ENCODE measurements around the gene C1S. TPM values are rescaled to one million over a fixed set of nuclear protein-coding genes. Genes with fewer than 3 reads are reported as not detected.

C1S gene
- total RNA-seq, 4 donors from 2014 or later = 103 to 191 (median 117) TPM

GRCh38 chr12:7114851-7115250 is 54.3 kb downstream of the C1S start:
- WGBS, 2 donors (ENCODE audit: low coverage in 1 of 2) = 94 to 100% methylated on average over 2 to 6 of the region's 6 CpGs
- Histone ChIP-seq H3K9me3 (no peaks in the 10 kb centered on the region), H3K36me3 (no peaks in the 10 kb centered on the region), H3K4me3 (no peak overlapping the region), H3K27me3 (no peaks in the 10 kb centered on the region), H3K27ac (no peak overlapping the region), H3K4me1 (peaks cover 0 to 7% (median 0%) of the 10 kb centered on the region in 4 donors)
- no peak for TF ChIP-seq POLR2AphosphoS5 (IDR thresholded peaks at IDR 0.05)
- TF ChIP-seq POLR2A (IDR thresholded peaks at IDR 0.05) = no peak
- TF ChIP-seq EP300 (IDR thresholded peaks at IDR 0.05; ENCODE audit: low read depth) = no peak
- TF ChIP-seq CTCF (IDR thresholded peaks at IDR 0.05) = no peak
- intact Hi-C loops (cut with DNase I; ENCODE audit: low total_unique reads) = no loop called here
- in situ Hi-C loops (cut with MboI; ENCODE audit: low pct_ligation_motif_present in 1 of 4, low pct_unique_long_range_greater_than_20kb in 1 of 4, low sequenced_read_pairs in 3 of 4) = loop anchor here in 3 of 4 donors (25.0 kb wide), 2 partner anchors 178 to 203 kb away; partner anchors contain the start of genes ATN1 (in 2 of the 3), C12orf57 (in 2 of the 3), RNU7-1 (in 2 of the 3) and ENO2 (in 1 of the 3)
- DNase-seq = no peak

GRCh38 chr12:7116196-7116595 is 55.7 kb downstream of the C1S start:
- no peak for TF ChIP-seq POLR2A (IDR thresholded peaks at IDR 0.05)
- no peak for TF ChIP-seq EP300 (IDR thresholded peaks at IDR 0.05; ENCODE audit: low read depth)
- no peak for TF ChIP-seq POLR2AphosphoS5 (IDR thresholded peaks at IDR 0.05)
- TF ChIP-seq CTCF (IDR thresholded peaks at IDR 0.05) = no peak
- no peaks in the 10 kb centered on the region for H3K27me3 ChIP-seq
- intact Hi-C loops (cut with DNase I; ENCODE audit: low total_unique reads) = no loop called here
- H3K4me1 ChIP-seq = peaks cover 0 to 7% (median 0%) of the 10 kb centered on the region in 4 donors
- in situ Hi-C loops (cut with MboI; ENCODE audit: low pct_ligation_motif_present in 1 of 4, low pct_unique_long_range_greater_than_20kb in 1 of 4, low sequenced_read_pairs in 3 of 4) = loop anchor here in 3 of 4 donors (25.0 kb wide), 2 partner anchors 179 to 204 kb away; partner anchors contain the start of genes ATN1 (in 2 of the 3), C12orf57 (in 2 of the 3), RNU7-1 (in 2 of the 3) and ENO2 (in 1 of the 3)
- no peak for DNase-seq
- no peak overlapping the region for H3K27ac ChIP-seq
- WGBS, 2 donors (ENCODE audit: low coverage in 1 of 2) = 93% methylated on average over 3 of the region's 3 CpGs; no CpG with 5 or more reads in 1 of the 2 donors
- H3K4me3 ChIP-seq = no peak overlapping the region
- H3K9me3 ChIP-seq = no peaks in the 10 kb centered on the region
- no peaks in the 10 kb centered on the region for H3K36me3 ChIP-seq

- in situ Hi-C loops (cut with MboI; ENCODE audit: low pct_ligation_motif_present in 1 of 4, low pct_unique_long_range_greater_than_20kb in 1 of 4, low sequenced_read_pairs in 3 of 4) = loop anchor here in 3 of 4 donors (25.0 kb wide), 2 partner anchors 180 to 205 kb away; partner anchors contain the start of genes ATN1 (in 2 of the 3), C12orf57 (in 2 of the 3), RNU7-1 (in 2 of the 3) and ENO2 (in 1 of the 3)
- no peak for DNase-seq
- 96 to 100% methylated on average over 2 to 9 of the region's 9 CpGs for WGBS, 2 donors (ENCODE audit: low coverage in 1 of 2)
- intact Hi-C loops (cut with DNase I; ENCODE audit: low total_unique reads) = no loop called here
- Histone ChIP-seq H3K4me1 (peaks cover 0 to 7% (median 0%) of the 10 kb centered on the region in 4 donors), H3K4me3 (no peak overlapping the region), H3K9me3 (no peaks in the 10 kb centered on the region), H3K27ac (no peak overlapping the region), H3K27me3 (no peaks in the 10 kb centered on the region), H3K36me3 (no peaks in the 10 kb centered on the region)
- TF ChIP-seq POLR2A (IDR thresholded peaks at IDR 0.05) (no peak), EP300 (IDR thresholded peaks at IDR 0.05; ENCODE audit: low read depth) (no peak), CTCF (IDR thresholded peaks at IDR 0.05) (no peak), POLR2AphosphoS5 (IDR thresholded peaks at IDR 0.05) (no peak)
Observed at GRCh38 chr12:7116916-7117315, 56.4 kb downstream of the C1S start.

- in situ Hi-C loops (cut with MboI; ENCODE audit: low pct_ligation_motif_present in 1 of 4, low pct_unique_long_range_greater_than_20kb in 1 of 4, low sequenced_read_pairs in 3 of 4) (loop anchor here in 3 of 4 donors (25.0 kb wide), 2 partner anchors 180 to 205 kb away; partner anchors contain the start of genes ATN1 (in 2 of the 3), C12orf57 (in 2 of the 3), RNU7-1 (in 2 of the 3) and ENO2 (in 1 of the 3)), intact Hi-C loops (cut with DNase I; ENCODE audit: low total_unique reads) (no loop called here)
- Histone ChIP-seq H3K27ac (no peak overlapping the region), H3K4me1 (peaks cover 0 to 6% (median 0%) of the 10 kb centered on the region in 4 donors), H3K4me3 (no peak overlapping the region), H3K27me3 (no peaks in the 10 kb centered on the region), H3K36me3 (no peaks in the 10 kb centered on the region), H3K9me3 (no peaks in the 10 kb centered on the region)
- no peak for DNase-seq
- TF ChIP-seq POLR2AphosphoS5 (IDR thresholded peaks at IDR 0.05) (no peak), EP300 (IDR thresholded peaks at IDR 0.05; ENCODE audit: low read depth) (no peak), POLR2A (IDR thresholded peaks at IDR 0.05) (no peak), CTCF (IDR thresholded peaks at IDR 0.05) (no peak)
- 83 to 95% methylated on average over 1 to 3 of the region's 3 CpGs for WGBS, 2 donors (ENCODE audit: low coverage in 1 of 2)
Observed at GRCh38 chr12:7117670-7118069, 57.2 kb downstream of the C1S start.
